BE2C (cell line): Measurements from ENCODE around the gene HDAC3.

Experiments used
- DNase-seq: peaks from one replicate; pipeline ENCODE4 v3.0.0-alpha.2; 2020
- H3K27me3 ChIP-seq: fragments of 250-450 bp; sonication (Bioruptor Pico); 2 replicates; pipeline ENCODE4 v1.5.1; 2020; ENCODE audit warnings: mild to moderate bottlenecking
- H3K36me3 ChIP-seq: fragments of 250-450 bp; sonication (Bioruptor Pico); 2 replicates; pipeline ENCODE4 v1.5.1; 2020; ENCODE audit warnings: mild to moderate bottlenecking
- H3K4me1 ChIP-seq: fragments of 250-450 bp; sonication (Bioruptor Pico); 2 replicates; pipeline ENCODE4 v1.5.1; 2020
- H3K4me3 ChIP-seq: 2 replicates; pipeline ENCODE4 v1.5.1; 2011; ENCODE audit warnings: low read depth, low read length
- H3K9me3 ChIP-seq: fragments of 250-450 bp; sonication (Bioruptor Pico); 2 replicates; pipeline ENCODE4 v1.5.1; 2020
- TF ChIP-seq, protein P1 (sequence below): IDR thresholded peaks from 2 replicates; pipeline ENCODE4 v1.5.1; 2012; ENCODE audit warnings: mild to moderate bottlenecking, low read depth, low read length

Gene HDAC3

DNA sequence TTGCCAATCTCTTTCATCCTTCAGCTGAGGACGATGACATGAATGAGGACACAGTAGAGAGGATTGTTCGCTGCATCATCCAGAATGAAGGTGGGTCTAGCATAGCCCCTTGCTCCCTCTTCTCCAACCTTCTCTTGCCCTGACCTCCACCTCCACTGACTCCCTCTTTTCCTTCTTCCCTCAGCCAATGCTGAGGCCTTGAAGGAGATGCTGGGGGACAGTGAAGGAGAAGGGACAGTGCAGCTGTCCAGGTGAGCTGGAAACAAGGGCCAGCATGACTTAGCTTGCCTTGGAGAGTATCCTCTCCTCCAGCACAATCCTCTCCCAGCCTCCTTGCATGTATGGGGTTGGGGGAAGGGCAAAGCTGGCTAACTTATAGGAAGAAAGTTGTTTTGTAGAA, 2.1 kb upstream of the HDAC3 start:
- Histone ChIP-seq H3K36me3 (no peaks in the 10 kb centered on the region), H3K4me1 (no peaks in the 10 kb centered on the region), H3K27me3 (no peaks in the 10 kb centered on the region), H3K9me3 (no peaks in the 10 kb centered on the region), H3K4me3 (no peak overlapping the region)
- TF ChIP-seq, protein P1, sequence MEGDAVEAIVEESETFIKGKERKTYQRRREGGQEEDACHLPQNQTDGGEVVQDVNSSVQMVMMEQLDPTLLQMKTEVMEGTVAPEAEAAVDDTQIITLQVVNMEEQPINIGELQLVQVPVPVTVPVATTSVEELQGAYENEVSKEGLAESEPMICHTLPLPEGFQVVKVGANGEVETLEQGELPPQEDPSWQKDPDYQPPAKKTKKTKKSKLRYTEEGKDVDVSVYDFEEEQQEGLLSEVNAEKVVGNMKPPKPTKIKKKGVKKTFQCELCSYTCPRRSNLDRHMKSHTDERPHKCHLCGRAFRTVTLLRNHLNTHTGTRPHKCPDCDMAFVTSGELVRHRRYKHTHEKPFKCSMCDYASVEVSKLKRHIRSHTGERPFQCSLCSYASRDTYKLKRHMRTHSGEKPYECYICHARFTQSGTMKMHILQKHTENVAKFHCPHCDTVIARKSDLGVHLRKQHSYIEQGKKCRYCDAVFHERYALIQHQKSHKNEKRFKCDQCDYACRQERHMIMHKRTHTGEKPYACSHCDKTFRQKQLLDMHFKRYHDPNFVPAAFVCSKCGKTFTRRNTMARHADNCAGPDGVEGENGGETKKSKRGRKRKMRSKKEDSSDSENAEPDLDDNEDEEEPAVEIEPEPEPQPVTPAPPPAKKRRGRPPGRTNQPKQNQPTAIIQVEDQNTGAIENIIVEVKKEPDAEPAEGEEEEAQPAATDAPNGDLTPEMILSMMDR, result no peak
- DNase-seq, result no peak

DNA sequence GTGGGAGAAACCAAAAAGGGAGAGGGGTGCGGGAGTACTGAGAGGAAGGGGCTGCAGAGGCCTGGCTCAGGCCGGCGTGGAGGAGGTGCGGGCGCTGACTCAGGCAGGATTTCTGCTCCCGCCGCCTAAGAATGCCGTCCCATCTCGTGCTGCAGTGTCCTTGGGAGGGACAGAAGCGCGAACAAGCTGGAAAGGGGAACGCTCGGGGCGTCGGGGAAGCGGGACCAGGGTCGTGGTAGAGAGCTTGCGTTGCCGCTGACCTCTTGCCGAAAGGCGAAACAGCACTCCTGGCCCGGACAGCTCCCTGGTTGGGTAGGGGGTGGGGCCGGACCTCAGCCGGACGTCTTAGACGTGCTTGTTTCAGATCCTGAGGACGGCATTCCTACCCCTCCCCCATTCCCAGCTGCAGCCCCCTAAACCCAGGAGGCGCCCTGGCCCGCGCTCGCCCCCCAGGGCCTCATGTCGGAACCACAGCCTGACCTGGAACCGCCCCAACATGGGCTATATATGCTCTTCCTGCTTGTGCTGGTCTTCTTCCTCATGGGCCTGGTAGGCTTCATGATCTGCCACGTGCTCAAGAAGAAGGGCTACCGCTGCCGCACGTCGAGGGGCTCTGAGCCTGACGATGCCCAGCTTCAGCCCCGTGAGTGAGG, 1.2 kb upstream of the HDAC3 start:
- Histone ChIP-seq H3K4me3 (peak overlapping the region; percentile 96), H3K27me3 (no peaks in the 10 kb centered on the region), H3K4me1 (no peaks in the 10 kb centered on the region; the same call in 1 of the 2 replicates), H3K36me3 (no peaks in the 10 kb centered on the region), H3K9me3 (no peaks in the 10 kb centered on the region)
- TF ChIP-seq, protein P1, result peak; percentile 34
- peak; percentile 54 for DNase-seq

DNA sequence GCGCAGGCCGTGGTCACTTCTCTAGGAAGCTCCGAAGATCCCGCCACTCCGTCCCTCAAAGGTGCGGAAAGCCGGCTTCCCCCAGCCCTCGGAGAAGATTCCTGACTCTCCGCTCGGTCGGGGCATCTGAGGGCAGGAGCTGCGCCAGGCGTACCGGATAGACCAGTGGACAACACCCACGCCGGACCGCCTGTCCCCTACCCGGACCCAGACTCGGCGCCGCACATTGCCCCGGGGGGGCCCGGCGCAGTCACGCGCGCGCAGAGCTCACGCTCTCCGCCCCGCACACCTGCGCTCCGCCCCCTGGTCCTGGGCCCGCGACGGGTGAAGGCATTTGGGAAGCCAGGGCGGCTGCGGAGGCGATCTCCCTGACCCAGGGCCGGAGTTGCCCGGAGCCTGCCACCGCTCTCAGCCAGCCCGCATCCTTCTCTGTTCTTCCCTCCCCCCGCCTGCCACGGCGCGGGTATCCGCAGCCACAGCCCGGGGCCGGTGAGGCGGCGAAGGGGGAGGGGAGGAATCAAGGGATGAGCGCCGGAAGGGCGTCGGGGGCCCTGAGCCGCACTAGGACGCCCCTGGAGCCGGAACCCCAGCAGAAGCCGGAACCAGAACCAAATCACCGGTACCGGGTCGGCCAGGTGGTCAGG, 596 bp upstream of the HDAC3 start:
- Histone ChIP-seq H3K4me3 (peak overlapping the region; percentile 96), H3K36me3 (peaks cover 3% of the 10 kb centered on the region; the same call in 1 of the 2 replicates), H3K4me1 (peaks cover 3% of the 10 kb centered on the region), H3K27me3 (no peaks in the 10 kb centered on the region), H3K9me3 (no peaks in the 10 kb centered on the region)
- DNase-seq, result peak; percentile 60
- TF ChIP-seq, protein P1, result no peak

DNA sequence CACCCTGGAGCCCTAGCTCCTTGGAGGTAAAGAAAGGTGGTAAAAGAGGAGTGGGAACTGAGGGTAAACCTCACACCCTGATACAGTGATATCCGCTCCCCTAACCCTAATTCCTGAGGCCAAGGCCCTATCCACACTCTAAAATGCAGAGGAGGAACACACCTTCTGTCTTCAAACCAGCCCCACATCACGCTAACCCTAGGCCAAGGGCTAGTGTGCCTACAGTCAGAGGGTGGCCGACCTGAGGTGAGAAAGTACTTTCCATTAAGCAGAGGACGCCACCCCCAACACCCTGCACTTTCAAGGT, 590 bp downstream of the HDAC3 start:
- TF ChIP-seq, protein P1, result no peak
- Histone ChIP-seq H3K27me3 (no peaks in the 10 kb centered on the region), H3K36me3 (peaks cover 8% of the 10 kb centered on the region), H3K4me1 (peaks cover 3% of the 10 kb centered on the region), H3K9me3 (no peaks in the 10 kb centered on the region), H3K4me3 (peak overlapping the region; percentile 96)
- no peak for DNase-seq

DNA sequence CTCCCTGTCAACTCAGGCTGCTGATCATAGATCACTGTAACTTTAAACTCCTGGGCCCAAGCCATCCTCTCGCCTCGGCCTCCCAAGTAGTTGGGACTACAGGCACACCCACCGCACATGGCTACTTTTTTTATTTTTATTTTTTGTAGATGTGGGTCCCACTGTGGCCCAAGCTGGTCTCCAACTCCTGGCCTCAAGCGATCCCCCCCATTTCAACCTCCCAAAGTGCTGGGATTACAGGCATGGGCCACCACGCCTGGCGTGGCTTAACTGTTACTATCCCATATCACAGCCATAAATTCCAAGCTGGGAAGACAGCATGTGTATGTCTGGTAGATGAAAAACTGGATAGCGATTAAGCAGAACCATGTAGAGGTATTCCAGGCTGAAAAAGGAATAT, 1.0 kb downstream of the HDAC3 start:
- H3K36me3 ChIP-seq, result peaks cover 8% of the 10 kb centered on the region
- DNase-seq, result no peak
- peaks cover 3% of the 10 kb centered on the region for H3K4me1 ChIP-seq
- peak overlapping the region; percentile 96 for H3K4me3 ChIP-seq
- no peaks in the 10 kb centered on the region for H3K27me3 ChIP-seq
- H3K9me3 ChIP-seq, result no peaks in the 10 kb centered on the region
- TF ChIP-seq, protein P1, result no peak

DNA sequence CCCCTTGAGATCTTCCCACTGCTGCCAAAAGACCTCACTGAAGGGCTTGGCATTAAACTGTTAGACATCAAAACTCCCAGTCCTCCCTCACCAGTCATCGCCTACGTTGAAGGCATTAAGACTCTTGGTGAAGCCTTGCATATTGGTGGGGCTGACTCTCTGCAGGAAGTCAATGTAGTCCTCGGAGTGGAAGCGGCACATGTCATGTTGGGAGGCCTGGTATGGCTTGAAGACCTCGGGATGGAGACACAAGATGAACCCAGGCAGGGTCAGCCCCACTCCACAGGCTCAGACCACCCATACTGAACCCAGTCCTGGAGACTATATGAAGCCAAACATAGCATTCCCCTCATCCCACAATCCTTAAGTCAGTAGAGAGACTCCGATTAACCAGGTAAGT, 1.9 kb downstream of the HDAC3 start:
- no peaks in the 10 kb centered on the region for H3K9me3 ChIP-seq
- H3K4me1 ChIP-seq, result peaks cover 3% of the 10 kb centered on the region
- H3K36me3 ChIP-seq, result peaks cover 12% of the 10 kb centered on the region
- no peak for DNase-seq
- no peak overlapping the region for H3K4me3 ChIP-seq
- H3K27me3 ChIP-seq, result no peaks in the 10 kb centered on the region
- TF ChIP-seq, protein P1, result no peak
